Hematopoietic multipotent progenitor cell treated with erythropoietin and hydrocortisone succinate and interleukin-3 and kit ligand, for 4 days (in vitro differentiated cells): ENCODE data around the gene TTL.

ENCODE experiments used
- DNase-seq: peaks from one replicate; pipeline ENCODE4 v3.0.0-alpha.2; 2015

The TTL gene

DNA sequence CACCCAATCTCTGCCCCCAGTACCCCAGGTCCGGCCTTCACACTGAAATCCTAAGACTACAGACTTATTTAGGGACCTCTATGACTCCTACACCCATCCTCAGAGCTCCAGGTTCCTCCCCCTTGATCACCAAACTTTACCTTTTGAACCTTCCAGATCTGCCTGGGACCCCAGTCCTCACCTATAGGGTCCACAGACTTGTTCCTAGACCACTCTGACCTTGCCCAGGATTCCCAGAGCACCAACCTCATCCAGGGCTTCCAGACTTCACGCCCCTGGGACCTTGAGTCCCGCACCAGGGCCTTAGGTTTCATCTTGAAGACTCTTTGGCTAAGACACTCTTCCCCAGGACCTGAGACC is 102.9 kb downstream of the TTL start:
- DNase-seq = no peak

DNA sequence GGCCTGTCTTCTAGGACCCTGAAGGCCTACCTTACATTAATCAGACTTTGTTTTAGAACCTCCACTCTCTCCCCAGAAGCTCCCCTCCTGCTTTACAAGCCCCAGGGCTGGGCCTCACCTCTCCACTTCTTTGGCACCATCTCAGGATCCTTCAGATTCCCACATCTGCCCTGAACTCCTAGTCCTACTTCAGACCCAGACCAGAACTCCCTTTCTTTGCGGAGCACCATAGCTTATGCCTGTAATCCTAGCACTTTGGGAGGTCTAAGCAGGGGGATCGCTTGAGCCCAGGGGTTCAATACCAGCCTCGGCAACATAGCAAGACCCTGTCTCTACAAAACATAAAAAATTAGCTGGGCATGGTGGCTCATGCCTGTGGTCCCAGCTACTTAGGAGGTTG is 103.4 kb downstream of the TTL start:
- DNase-seq = no peak

DNA sequence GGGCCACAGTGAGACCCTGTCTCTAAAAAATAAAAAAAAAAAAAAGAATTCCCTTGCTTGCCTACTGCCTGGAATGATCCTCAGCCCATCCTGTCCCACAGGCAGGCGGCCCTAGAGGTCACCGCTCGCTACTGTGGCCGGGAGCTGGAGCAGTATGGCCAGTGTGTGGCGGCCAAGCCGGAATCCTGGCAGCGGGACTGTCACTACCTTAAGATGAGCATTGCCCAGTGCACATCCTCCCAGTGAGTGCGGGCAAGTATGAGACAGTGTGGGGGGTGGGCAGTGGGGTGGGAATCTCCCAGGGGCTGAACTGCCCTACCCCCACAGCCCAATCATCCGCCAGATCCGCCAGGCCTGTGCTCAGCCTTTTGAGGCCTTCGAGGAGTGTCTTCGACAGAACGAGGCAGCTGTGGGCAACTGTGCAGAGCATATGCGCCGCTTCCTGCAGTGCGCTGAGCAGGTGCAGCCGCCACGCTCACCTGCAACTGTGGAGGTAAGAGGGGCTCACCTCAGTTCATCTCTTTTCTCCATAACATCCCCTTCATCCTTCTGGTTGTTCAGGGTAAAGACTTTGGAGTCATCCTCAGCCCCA is 104.0 kb downstream of the TTL start:
- no peak for DNase-seq

DNA sequence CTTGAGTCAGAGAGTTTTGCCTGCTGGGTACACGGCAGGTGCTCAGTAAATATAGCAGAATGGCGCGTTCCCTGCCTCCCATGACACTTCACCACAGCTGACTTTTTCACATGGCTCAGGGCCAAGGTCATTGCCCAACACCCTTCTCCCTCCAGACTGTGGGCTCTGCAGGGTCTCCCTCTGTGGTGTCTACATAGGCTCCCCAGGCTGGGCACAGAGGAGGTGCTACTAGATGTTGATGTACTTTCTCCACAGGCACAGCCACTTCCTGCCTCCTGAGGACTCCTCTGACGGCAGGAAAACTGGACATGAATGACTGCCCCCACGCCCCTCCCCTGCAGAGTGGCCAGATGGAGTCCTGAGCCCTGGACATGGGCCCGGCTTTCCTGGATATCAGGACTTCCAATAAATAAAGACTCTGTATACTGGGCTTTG is 106.7 kb downstream of the TTL start:
- DNase-seq = no peak
